AG04450 (cell line): ENCODE data around the gene PTPRQ. TPM values are rescaled to one million over a fixed set of nuclear protein-coding genes. Genes with fewer than 3 reads are reported as not detected.
A peak's percentile ranks its signal among the peaks of the same experiment; 100 is the strongest.

ENCODE experiments used
- CTCF ChIA-PET: fragments of 300-600, 350-600 bp; formaldehyde crosslinking; extraction: SDS; loops from one replicate; lab custom pipeline; 2022; ENCODE audit warnings: antibody characterized with exemption, inconsistent platforms; lab: Charles Lee
- POLR2A ChIA-PET: fragments of 350-600 bp; formaldehyde crosslinking; extraction: SDS; loops from one replicate; lab custom pipeline; 2021; ENCODE audit warnings: antibody characterized with exemption, inconsistent platforms; lab: Yijun Ruan, JAX
- DNase-seq: peaks from one replicate; pipeline ENCODE4 v3.0.0-alpha.2; 2011; ENCODE audit warnings: low read depth, low spot score
- H3K27ac ChIP-seq: one replicate; pipeline ENCODE4 v1.5.1; 2012; ENCODE audit warnings: low read depth, low read length, control low read depth
- H3K27me3 ChIP-seq: one replicate; pipeline ENCODE4 v1.6.0; 2012; ENCODE audit warnings: low read length; ENCODE audit not compliant: control insufficient read depth, insufficient read depth
- H3K4me3 ChIP-seq: 2 replicates; pipeline ENCODE4 v1.5.1; 2011; ENCODE audit warnings: mild to moderate bottlenecking, low read depth, low read length, control low read depth
- H3K9me3 ChIP-seq: 2 replicates; pipeline ENCODE4 v1.5.1; 2012; ENCODE audit warnings: low read length; ENCODE audit not compliant: control insufficient read depth, insufficient read depth
- polyA plus RNA-seq: library from polyadenylated mRNA; depleted of rRNA; stranded (reverse); fragments of >200 nt; gene quantifications from 2 replicates; pipeline ENCODE4 v1.2.3, GENCODE V29; 2011
- TF ChIP-seq, protein P1 (sequence below): IDR thresholded peaks from 2 replicates; pipeline ENCODE4 v1.5.1; 2011; ENCODE audit warnings: low read depth, low read length, control low read depth, inconsistent platforms

Gene PTPRQ
- polyA plus RNA-seq, 1 experiment = 1.1 TPM

DNA sequence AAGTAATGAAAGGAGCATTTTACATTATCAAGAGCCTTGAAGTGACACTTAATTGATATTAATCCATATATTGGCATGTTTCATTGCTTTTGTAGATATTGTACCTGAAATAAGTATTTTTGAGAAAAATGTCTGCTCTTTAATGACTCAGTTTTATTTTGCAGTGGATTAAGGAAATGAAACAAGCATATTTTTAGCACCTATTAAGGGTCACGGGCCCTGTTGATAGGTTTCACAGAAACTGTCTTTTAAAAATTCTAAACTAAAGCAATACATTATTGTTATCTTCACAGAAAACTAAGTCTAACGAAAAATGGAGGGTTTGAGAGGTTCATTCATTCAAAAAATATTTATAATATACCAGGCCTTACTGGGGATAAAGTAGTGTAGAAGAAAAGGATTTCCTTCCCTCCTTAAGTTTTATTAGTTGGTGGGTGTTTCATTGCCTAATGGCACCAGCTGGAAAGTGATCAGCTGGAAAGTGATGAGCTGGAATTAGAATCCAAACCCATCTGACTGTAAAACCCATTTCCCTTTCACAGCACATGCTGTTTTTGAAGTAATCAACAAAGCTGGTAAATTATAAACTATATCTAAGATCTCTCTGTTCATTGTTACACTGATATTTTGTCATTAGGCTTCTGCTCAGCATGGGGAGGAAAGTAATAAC lies 54.2 kb downstream of the PTPRQ start:
- Histone ChIP-seq H3K9me3 (no peaks in the 10 kb centered on the region), H3K27ac (no peak overlapping the region), H3K27me3 (no peaks in the 10 kb centered on the region), H3K4me3 (no peak overlapping the region)
- CTCF ChIA-PET = no interaction called here
- no peak for DNase-seq
- TF ChIP-seq, protein P1, sequence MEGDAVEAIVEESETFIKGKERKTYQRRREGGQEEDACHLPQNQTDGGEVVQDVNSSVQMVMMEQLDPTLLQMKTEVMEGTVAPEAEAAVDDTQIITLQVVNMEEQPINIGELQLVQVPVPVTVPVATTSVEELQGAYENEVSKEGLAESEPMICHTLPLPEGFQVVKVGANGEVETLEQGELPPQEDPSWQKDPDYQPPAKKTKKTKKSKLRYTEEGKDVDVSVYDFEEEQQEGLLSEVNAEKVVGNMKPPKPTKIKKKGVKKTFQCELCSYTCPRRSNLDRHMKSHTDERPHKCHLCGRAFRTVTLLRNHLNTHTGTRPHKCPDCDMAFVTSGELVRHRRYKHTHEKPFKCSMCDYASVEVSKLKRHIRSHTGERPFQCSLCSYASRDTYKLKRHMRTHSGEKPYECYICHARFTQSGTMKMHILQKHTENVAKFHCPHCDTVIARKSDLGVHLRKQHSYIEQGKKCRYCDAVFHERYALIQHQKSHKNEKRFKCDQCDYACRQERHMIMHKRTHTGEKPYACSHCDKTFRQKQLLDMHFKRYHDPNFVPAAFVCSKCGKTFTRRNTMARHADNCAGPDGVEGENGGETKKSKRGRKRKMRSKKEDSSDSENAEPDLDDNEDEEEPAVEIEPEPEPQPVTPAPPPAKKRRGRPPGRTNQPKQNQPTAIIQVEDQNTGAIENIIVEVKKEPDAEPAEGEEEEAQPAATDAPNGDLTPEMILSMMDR = no peak
- POLR2A ChIA-PET = no interaction called here

DNA sequence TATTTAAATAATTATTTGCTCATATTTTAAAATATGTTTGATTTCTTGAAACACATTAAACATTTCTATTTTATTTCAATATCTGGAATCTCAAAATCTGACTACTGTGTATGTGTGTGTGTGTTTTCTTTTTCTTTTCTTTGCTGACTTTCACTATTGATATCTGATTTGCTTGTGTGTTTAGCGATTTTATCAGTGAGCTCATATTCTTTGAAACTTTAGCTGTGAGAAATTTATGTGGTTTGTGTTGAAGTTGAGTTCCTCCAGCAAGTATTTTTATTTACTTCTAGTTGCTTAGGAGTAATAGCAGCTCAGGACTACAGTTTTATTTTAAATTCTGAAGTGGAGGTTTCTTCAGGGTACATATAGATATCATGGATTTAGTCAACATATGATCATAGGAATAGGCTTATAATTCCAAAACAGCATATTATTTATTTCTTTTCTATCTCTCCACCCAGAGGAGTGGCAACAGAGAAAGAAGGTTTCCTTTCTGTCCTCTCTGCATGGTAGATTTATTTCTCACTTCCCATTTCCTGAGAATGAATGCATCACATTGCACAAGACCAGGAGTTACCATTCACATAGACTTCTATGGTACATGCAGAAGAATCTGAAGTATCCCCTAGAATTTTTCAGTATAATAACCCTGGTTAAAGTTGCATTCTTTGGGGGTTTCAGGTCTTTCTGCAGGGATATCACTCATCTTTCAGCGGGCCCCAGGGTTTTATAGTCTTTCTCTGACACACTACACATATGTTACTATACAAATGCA lies 60.5 kb downstream of the PTPRQ start:
- TF ChIP-seq, protein P1 = no peak
- no peaks in the 10 kb centered on the region for H3K27me3 ChIP-seq
- POLR2A ChIA-PET = no interaction called here
- no peaks in the 10 kb centered on the region for H3K9me3 ChIP-seq
- DNase-seq = no peak
- H3K27ac ChIP-seq = no peak overlapping the region
- CTCF ChIA-PET = no interaction called here
- H3K4me3 ChIP-seq = no peak overlapping the region

DNA sequence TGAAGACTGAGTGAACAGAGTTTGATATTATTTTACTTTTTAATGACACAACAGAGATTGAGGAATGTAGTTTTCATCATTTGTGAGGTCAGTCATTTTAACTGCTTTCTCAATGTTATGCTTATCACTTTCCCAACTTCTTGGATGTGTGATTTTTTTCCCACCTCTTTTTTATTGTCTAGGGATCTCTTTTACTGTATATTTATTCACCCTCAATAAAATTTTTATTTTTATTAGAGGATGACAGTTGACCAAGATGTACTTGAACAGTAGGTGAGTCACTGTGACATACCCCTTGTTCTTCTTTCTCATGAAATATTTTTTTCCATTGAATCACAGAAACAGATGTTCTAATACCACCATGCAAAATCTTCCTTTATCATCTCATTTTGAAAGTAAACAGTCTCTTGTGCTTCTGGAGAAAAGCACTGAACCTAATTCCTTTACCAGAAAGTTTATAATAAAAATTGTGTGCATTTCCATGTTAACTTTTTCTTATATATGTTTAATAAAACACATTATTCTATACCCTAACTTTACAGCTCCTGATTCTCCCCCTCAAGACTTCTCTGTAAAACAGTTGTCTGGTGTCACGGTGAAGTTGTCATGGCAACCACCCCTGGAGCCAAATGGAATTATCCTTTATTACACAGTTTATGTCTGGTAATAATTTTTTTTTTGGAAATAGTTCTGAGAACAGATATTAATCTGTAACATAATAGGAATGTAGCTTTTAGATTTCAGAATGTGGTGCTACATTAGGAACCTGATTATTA lies 65.9 kb downstream of the PTPRQ start:
- POLR2A ChIA-PET = no interaction called here
- TF ChIP-seq, protein P1 = no peak
- H3K27ac ChIP-seq = no peak overlapping the region
- peaks cover 10% of the 10 kb centered on the region for H3K9me3 ChIP-seq
- peak; percentile 20 for DNase-seq
- no peak overlapping the region for H3K4me3 ChIP-seq
- CTCF ChIA-PET = no interaction called here
- no peaks in the 10 kb centered on the region for H3K27me3 ChIP-seq

DNA sequence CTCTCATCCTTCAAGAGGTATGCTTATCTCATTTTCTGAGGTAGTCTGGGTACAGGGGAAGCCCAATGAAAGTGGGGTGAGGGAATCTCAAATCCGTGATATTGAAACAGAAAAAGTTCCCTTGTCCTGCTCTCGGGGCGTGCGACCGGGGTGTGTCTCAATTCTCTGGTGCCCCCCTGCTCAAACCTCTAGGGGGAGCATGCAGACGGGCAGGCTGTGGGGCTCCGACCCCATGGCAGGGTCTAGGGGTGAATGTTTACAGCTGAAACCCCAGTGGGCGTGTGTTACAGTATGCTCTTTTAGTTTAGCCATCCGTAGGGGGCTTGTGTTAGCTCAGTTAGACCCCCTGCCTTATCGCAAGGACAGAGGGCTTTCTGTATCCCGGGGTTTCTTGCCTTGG lies 68.7 kb downstream of the PTPRQ start:
- no peak overlapping the region for H3K4me3 ChIP-seq
- TF ChIP-seq, protein P1 = no peak
- ChIA-PET POLR2A (no interaction called here), CTCF (no interaction called here)
- H3K9me3 ChIP-seq = peaks cover 10% of the 10 kb centered on the region
- no peak overlapping the region for H3K27ac ChIP-seq
- DNase-seq = no peak
- H3K27me3 ChIP-seq = no peaks in the 10 kb centered on the region
